Measurements from ENCODE around the gene RBM7. TPM values are rescaled to one million over a fixed set of nuclear protein-coding genes. Genes with fewer than 3 reads are reported as not detected.

The RBM7 gene
- total and polyA plus RNA-seq, 4 donors, result 11.1 to 23.0 (median 13.9) TPM

Other genes starting within 250 kb of the RBM7 start
- gene NNMT, start 104.3 kb upstream of the RBM7 start, total RNA-seq, result 1,000 to 10,000 TPM in 1 of 2 donors, under 1 TPM in 1; 0.47 to 2,438 TPM
- 1,000 to 10,000 TPM; 3,316 to 3,724 TPM for gene NNMT, start 104.3 kb upstream of the RBM7 start, polyA plus RNA-seq
- gene C11orf71, start 155 bp upstream of the RBM7 start, total RNA-seq, result 1 to 10 TPM; 7.1 to 8.0 TPM
- gene C11orf71, start 155 bp upstream of the RBM7 start, polyA plus RNA-seq, result 10 to 100 TPM in 1 of 2 donors, 1 to 10 TPM in 1; 7.8 to 22.3 TPM
- gene REXO2, start 38.8 kb downstream of the RBM7 start, total RNA-seq, result 10 to 100 TPM; 25.9 to 51.7 TPM
- 10 to 100 TPM; 36.0 to 42.8 TPM for gene REXO2, start 38.8 kb downstream of the RBM7 start, polyA plus RNA-seq
- not detected for gene NXPE1, start 159.2 kb downstream of the RBM7 start, total RNA-seq
- gene NXPE1, start 159.2 kb downstream of the RBM7 start, polyA plus RNA-seq, result not detected
- gene NXPE4, start 195.1 kb downstream of the RBM7 start, total RNA-seq, result not detected
- not detected for gene NXPE4, start 195.1 kb downstream of the RBM7 start, polyA plus RNA-seq

Data from liver (tissue), 4 donors.